ENCODE measurements around the gene ID4.

The ID4 gene

DNA sequence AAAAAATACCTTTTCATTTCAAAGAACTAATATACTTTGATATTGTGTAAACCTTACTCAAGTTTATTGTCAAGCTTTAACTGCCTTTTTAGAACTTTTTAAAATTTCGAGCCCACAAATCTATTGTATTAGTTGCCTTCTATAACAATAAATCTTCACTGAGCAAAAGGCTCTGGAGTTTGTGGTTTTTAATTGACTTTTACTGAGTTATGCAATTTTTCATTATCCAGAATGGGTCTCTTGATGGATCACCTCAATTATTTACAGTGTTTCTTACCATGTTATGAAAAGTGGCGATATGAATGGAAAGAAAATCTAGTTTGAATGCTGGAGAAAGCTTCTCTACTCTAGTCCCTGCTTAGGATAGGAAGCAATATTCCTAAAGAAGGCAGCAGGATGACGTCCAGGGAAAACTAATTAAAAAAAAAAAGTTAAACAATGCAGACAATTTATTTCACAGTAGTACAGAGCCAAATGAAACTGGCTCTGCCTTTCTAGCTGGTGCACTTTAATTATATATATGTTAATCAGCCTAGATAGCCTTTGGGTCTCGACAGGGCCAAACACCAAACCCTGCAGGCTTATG lies 5.0 kb downstream of the ID4 start:
- no peak for DNase-seq (ENCODE audit: extremely low spot score)
- ChIA-PET POLR2A (no interaction called here), CTCF (interaction anchor here (0.7 kb wide), 1 partner anchor 8 kb away, joined by 3 read pairs; no protein-coding TSS in a partner anchor)
- TF ChIP-seq CTBP1 (IDR thresholded peaks at IDR 0.05; ENCODE audit: borderline replicate concordance) (no peak), HDGF (IDR thresholded peaks at IDR 0.05; ENCODE audit: borderline replicate concordance) (no peak), BHLHE40 (IDR thresholded peaks at IDR 0.05; ENCODE audit: borderline replicate concordance) (no peak), PKNOX1 (IDR thresholded peaks at IDR 0.05) (peak; percentile 54; the same call in 1 of the 2 replicates)

DNA sequence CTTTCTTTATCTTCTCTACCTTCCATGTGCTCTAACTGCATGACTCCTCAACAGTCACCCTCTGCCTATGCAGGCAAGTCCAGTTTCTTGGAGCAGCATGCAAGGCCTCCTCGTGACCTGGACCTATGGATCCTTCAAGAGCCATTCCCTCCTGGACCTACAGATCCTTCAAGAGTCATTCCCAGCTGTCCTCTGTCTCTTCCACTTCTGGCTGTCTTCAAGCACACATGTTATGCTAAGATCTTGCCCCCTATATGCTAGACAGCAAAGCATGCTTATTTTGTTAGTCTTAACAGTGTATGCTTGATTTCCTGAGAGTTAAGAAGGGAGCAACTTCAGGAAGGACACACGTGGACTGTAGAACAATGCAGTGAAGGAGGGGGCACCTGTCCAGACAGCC lies 7.5 kb downstream of the ID4 start:
- POLR2A ChIA-PET, result interaction anchor here (0.9 kb wide), 1 partner anchor 40 kb away, joined by 3 read pairs; no protein-coding TSS in a partner anchor
- CTCF ChIA-PET, result interaction anchor here (0.9 kb wide), 1 partner anchor 32 kb away, joined by 3 read pairs; no protein-coding TSS in a partner anchor
- DNase-seq (ENCODE audit: extremely low spot score), result no peak
- TF ChIP-seq PKNOX1 (IDR thresholded peaks at IDR 0.05) (no peak), FOXA1 (IDR thresholded peaks at IDR 0.05) (no peak), ELF4 (IDR thresholded peaks at IDR 0.05) (no peak), CTBP1 (IDR thresholded peaks at IDR 0.05; ENCODE audit: borderline replicate concordance) (no peak), LEF1 (IDR thresholded peaks at IDR 0.05; ENCODE audit: borderline replicate concordance) (no peak), FOXK2 (IDR thresholded peaks at IDR 0.05) (no peak), ZNF384 (IDR thresholded peaks at IDR 0.05) (no peak), L3MBTL2 (conservative IDR thresholded peaks at IDR 0.05) (no peak), HDGF (IDR thresholded peaks at IDR 0.05; ENCODE audit: borderline replicate concordance) (no peak), TARDBP (IDR thresholded peaks at IDR 0.05) (no peak), SUZ12 (IDR thresholded peaks at IDR 0.05) (no peak), FOXM1 (IDR thresholded peaks at IDR 0.05; ENCODE audit: borderline replicate concordance) (no peak)

GRCh38 chr6:19845266-19846041 lies 8.3 kb downstream of the ID4 start:
- POLR2A ChIA-PET, result interaction anchor here (0.8 kb wide), 1 partner anchor 8 kb away, joined by 4 read pairs; the partner anchor contains the start of gene ID4
- CTCF ChIA-PET, result no interaction called here
- no peak for DNase-seq (ENCODE audit: extremely low spot score)
- TF ChIP-seq SUZ12 (IDR thresholded peaks at IDR 0.05), result no peak
- no peak for TF ChIP-seq L3MBTL2 (conservative IDR thresholded peaks at IDR 0.05)
- TF ChIP-seq FOXK2 (IDR thresholded peaks at IDR 0.05), result no peak
- no peak for TF ChIP-seq HDGF (IDR thresholded peaks at IDR 0.05; ENCODE audit: borderline replicate concordance)
- no peak for TF ChIP-seq BHLHE40 (IDR thresholded peaks at IDR 0.05; ENCODE audit: borderline replicate concordance)
- no peak for TF ChIP-seq SP1 (IDR thresholded peaks at IDR 0.05)
- TF ChIP-seq FOXA1 (IDR thresholded peaks at IDR 0.05), result no peak
- no peak for TF ChIP-seq PKNOX1 (IDR thresholded peaks at IDR 0.05)
- no peak for TF ChIP-seq ZNF384 (IDR thresholded peaks at IDR 0.05)
- TF ChIP-seq FOXM1 (IDR thresholded peaks at IDR 0.05; ENCODE audit: borderline replicate concordance), result no peak
- TF ChIP-seq ARNT (IDR thresholded peaks at IDR 0.05), result no peak
- no peak for TF ChIP-seq TARDBP (IDR thresholded peaks at IDR 0.05)
- no peak for TF ChIP-seq ELF4 (IDR thresholded peaks at IDR 0.05)
- no peak for TF ChIP-seq LEF1 (IDR thresholded peaks at IDR 0.05; ENCODE audit: borderline replicate concordance)
- no peak for TF ChIP-seq CTBP1 (IDR thresholded peaks at IDR 0.05; ENCODE audit: borderline replicate concordance)
- no peak for TF ChIP-seq NFRKB (IDR thresholded peaks at IDR 0.05)

DNA sequence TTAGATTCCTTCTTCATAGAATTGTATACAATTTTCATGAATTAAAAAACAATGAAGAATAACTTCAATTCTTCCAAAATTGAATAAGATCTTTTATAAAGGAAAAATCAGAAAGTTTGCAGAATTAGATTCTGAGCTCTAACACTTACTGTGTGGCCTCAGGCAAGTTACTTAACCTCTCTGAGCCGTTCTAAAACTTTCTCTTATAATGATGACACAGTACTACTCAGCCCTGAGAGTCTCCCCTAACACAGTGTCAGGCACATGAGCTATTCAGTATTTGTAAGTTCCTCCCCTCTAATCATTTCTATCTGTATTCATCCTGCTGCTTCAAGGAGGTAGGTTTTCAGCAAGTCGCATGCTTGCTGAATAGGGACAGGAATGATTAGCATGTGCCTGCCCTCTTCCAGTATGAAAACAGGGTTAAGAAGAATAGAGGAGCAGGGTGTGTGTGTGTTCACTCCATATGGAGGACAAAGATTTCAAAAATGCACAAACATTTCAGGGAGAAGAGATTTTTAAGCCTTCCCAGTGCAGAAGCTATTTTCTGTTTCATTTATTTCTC lies 11.4 kb downstream of the ID4 start:
- POLR2A ChIA-PET, result interaction anchor here (1.3 to 1.6 kb wide), 2 partner anchors 9 to 11 kb away, joined by 3 to 6 read pairs; partner anchors contain the start of gene ID4
- no peak for DNase-seq (ENCODE audit: extremely low spot score)
- CTCF ChIA-PET, result no interaction called here
- TF ChIP-seq FOXK2 (IDR thresholded peaks at IDR 0.05) (no peak), NFRKB (IDR thresholded peaks at IDR 0.05) (no peak), HDGF (IDR thresholded peaks at IDR 0.05; ENCODE audit: borderline replicate concordance) (no peak), L3MBTL2 (conservative IDR thresholded peaks at IDR 0.05) (no peak), LEF1 (IDR thresholded peaks at IDR 0.05; ENCODE audit: borderline replicate concordance) (no peak), CTBP1 (IDR thresholded peaks at IDR 0.05; ENCODE audit: borderline replicate concordance) (no peak), SP1 (IDR thresholded peaks at IDR 0.05) (no peak), TARDBP (IDR thresholded peaks at IDR 0.05) (no peak)

DNA sequence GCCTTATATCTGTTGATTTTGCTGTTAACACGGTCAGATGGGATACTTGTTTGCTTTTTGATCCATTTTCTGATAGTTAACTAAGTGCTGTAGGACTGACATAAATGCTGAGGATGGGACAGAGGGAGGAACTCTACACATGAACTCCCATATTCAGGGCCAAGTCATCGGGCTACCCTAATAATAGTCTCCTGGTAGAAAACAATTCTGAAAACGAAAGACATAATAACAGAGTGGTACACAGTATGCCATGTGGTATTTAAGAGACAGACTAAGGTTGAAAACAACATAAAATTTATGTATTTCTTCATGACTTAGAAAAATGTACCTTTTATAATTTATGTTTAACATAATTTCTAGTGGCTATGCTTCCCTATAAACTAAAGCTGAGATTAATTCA lies 12.0 kb downstream of the ID4 start:
- no peak for TF ChIP-seq CTBP1 (IDR thresholded peaks at IDR 0.05; ENCODE audit: borderline replicate concordance)
- no peak for TF ChIP-seq L3MBTL2 (conservative IDR thresholded peaks at IDR 0.05)
- TF ChIP-seq ZNF384 (IDR thresholded peaks at IDR 0.05), result no peak
- no peak for TF ChIP-seq LEF1 (IDR thresholded peaks at IDR 0.05; ENCODE audit: borderline replicate concordance)
- no peak for TF ChIP-seq SUZ12 (IDR thresholded peaks at IDR 0.05)
- ChIA-PET POLR2A (interaction anchor here (1.3 kb wide), 1 partner anchor 12 kb away, joined by 3 read pairs; the partner anchor contains the start of gene ID4), CTCF (no interaction called here)
- no peak for DNase-seq (ENCODE audit: extremely low spot score)

GRCh38 chr6:19849755-19850154 lies 12.6 kb downstream of the ID4 start:
- ChIA-PET CTCF (no interaction called here), POLR2A (interaction anchor here (1.3 kb wide), 1 partner anchor 13 kb away, joined by 3 read pairs; the partner anchor contains the start of gene ID4)
- TF ChIP-seq NFRKB (IDR thresholded peaks at IDR 0.05) (no peak), ZNF384 (IDR thresholded peaks at IDR 0.05) (no peak), CTBP1 (IDR thresholded peaks at IDR 0.05; ENCODE audit: borderline replicate concordance) (no peak), FOXA1 (IDR thresholded peaks at IDR 0.05) (no peak), FOXM1 (IDR thresholded peaks at IDR 0.05; ENCODE audit: borderline replicate concordance) (no peak), L3MBTL2 (conservative IDR thresholded peaks at IDR 0.05) (no peak), ELF4 (IDR thresholded peaks at IDR 0.05) (no peak), BHLHE40 (IDR thresholded peaks at IDR 0.05; ENCODE audit: borderline replicate concordance) (no peak), ARNT (IDR thresholded peaks at IDR 0.05) (no peak), SUZ12 (IDR thresholded peaks at IDR 0.05) (no peak), FOXK2 (IDR thresholded peaks at IDR 0.05) (no peak), SP1 (IDR thresholded peaks at IDR 0.05) (no peak), TARDBP (IDR thresholded peaks at IDR 0.05) (no peak), LEF1 (IDR thresholded peaks at IDR 0.05; ENCODE audit: borderline replicate concordance) (no peak), HDGF (IDR thresholded peaks at IDR 0.05; ENCODE audit: borderline replicate concordance) (no peak), PKNOX1 (IDR thresholded peaks at IDR 0.05) (no peak)
- DNase-seq (ENCODE audit: extremely low spot score), result no peak
